Urinary bladder (tissue), 4 donors: Measurements from ENCODE around the gene GOLGA3. TPM values are rescaled to one million over a fixed set of nuclear protein-coding genes. Genes with fewer than 3 reads are reported as not detected.

Experiments
- DNase-seq: peaks from one replicate; pipeline ENCODE4 v3.0.0-alpha.2; 2015; ENCODE audit errors: extremely low spot score
- H3K27ac ChIP-seq: one replicate; pipeline ENCODE4 v1.5.1; 2013; ENCODE audit warnings: low read depth, mild to moderate bottlenecking, moderate library complexity
- H3K36me3 ChIP-seq: one replicate; pipeline ENCODE4 v1.6.1; 2013; ENCODE audit warnings: mild to moderate bottlenecking, moderate library complexity; ENCODE audit not compliant: insufficient read depth
- H3K4me1 ChIP-seq: one replicate; pipeline ENCODE4 v1.6.1; 2013; ENCODE audit warnings: mild to moderate bottlenecking, moderate library complexity; ENCODE audit not compliant: insufficient read depth
- H3K4me3 ChIP-seq: one replicate; pipeline ENCODE4 v1.5.1; 2013; ENCODE audit warnings: low read depth, low read length
- WGBS: extraction: QIAGEN DNeasy Blood & Tissue Kit; methylation state at CpG from one replicate; pipeline ENCODE4 v1.1.7; 2013; 5-methylcytosine and 5-hydroxymethylcytosine counted together
- polyA plus RNA-seq: library from polyadenylated mRNA; stranded (reverse); fragments of 200-250 nt; gene quantifications from one replicate; pipeline ENCODE4 v1.2.3, GENCODE V29; 2013
- small RNA-seq: library from RNA; depleted of rRNA; stranded (forward); fragments of <200 nt; gene quantifications from one replicate; pipeline ENCODE3, GENCODE V24; 2014
- total RNA-seq: library from RNA; depleted of rRNA; stranded (reverse); fragments of >200 nt; gene quantifications from one replicate; pipeline ENCODE4 v1.2.3, GENCODE V29; 2014
- donor health status: healthy with polysubstance abuse.
- donor health status: healthy.

The GOLGA3 gene
- total and polyA plus RNA-seq, 2 donors: 22.5 to 64.4 TPM

DNA sequence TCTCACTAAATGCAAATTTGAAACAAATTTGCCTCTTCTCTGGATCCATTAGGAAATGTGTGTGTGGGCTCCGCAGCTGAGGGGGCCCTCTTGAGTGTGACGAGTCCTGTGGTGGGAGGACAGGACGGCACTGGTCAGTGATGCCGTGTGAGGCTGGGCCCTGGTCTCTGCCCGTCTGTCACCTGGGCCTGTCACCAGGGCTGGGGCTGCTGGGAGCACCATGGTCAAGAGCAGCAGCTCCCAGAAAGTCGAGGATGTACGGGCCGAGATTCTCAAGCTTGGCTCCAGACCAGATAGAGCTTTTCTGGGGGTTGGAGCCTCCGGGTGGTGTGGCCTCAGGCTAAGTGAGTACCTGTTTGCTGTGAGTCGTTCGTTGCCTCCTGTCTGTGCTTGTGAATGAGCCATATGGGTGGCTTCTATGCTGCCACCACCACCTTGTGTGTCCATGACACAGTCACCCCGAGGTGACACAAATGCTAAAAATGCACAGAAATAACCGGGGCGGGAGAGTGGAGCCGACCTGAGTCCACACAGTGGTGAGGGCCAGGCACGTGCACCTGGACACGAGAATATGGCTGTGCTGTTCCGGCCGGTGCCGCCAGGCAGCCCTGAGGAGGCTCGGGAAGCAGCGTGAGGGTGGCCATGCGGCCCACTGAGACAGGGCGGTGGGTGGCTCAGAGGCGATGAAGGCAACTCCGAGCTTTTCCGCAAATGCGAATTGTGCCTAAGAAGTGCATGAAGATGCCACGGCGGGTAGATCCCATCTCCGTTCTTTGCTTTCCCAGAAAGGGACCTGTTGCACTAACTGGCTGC is 109.3 kb downstream of the GOLGA3 start:
- no peak for DNase-seq
- 92% methylated on average over 31 of the region's 31 CpGs for WGBS
- Histone ChIP-seq H3K27ac (no peak overlapping the region), H3K4me1 (no peaks in the 10 kb centered on the region), H3K36me3 (peaks cover 6% of the 10 kb centered on the region), H3K4me3 (no peak overlapping the region)

Small RNA genes within 50 kb of the gene (small RNA-seq; reads per million reads assigned to genes)
- gene RNA5SP379: not detected

Other genes starting within 250 kb of the GOLGA3 start
- gene LRCOL1, start 218.3 kb downstream of the GOLGA3 start, total RNA-seq: not detected
- 0.15 TPM for gene LRCOL1, start 218.3 kb downstream of the GOLGA3 start, polyA plus RNA-seq
- not detected for gene P2RX2, start 210.1 kb downstream of the GOLGA3 start, total RNA-seq
- gene P2RX2, start 210.1 kb downstream of the GOLGA3 start, polyA plus RNA-seq: 0.37 TPM
- gene POLE, start 141.5 kb downstream of the GOLGA3 start, total RNA-seq: 49.7 TPM
- 17.9 TPM for gene POLE, start 141.5 kb downstream of the GOLGA3 start, polyA plus RNA-seq
- gene PXMP2, start 141.3 kb downstream of the GOLGA3 start, total RNA-seq: 17.4 TPM
- gene PXMP2, start 141.3 kb downstream of the GOLGA3 start, polyA plus RNA-seq: 31.2 TPM
- 12.3 TPM for gene PGAM5, start 118.0 kb downstream of the GOLGA3 start, total RNA-seq
- gene PGAM5, start 118.0 kb downstream of the GOLGA3 start, polyA plus RNA-seq: 19.2 TPM
- 40.8 TPM for gene ANKLE2, start 67.0 kb downstream of the GOLGA3 start, total RNA-seq
- gene ANKLE2, start 67.0 kb downstream of the GOLGA3 start, polyA plus RNA-seq: 25.6 TPM
- 28.2 TPM for gene CHFR, start 58.7 kb upstream of the GOLGA3 start, total RNA-seq
- gene CHFR, start 58.7 kb upstream of the GOLGA3 start, polyA plus RNA-seq: 22.6 TPM
- 27.7 TPM for gene ZNF605, start 127.4 kb upstream of the GOLGA3 start, total RNA-seq
- 4.4 TPM for gene ZNF605, start 127.4 kb upstream of the GOLGA3 start, polyA plus RNA-seq
- 20.0 TPM for gene ZNF26, start 157.5 kb upstream of the GOLGA3 start, total RNA-seq
- 9.2 TPM for gene ZNF26, start 157.5 kb upstream of the GOLGA3 start, polyA plus RNA-seq
- 78.4 TPM for gene ZNF84, start 208.6 kb upstream of the GOLGA3 start, total RNA-seq
- gene ZNF84, start 208.6 kb upstream of the GOLGA3 start, polyA plus RNA-seq: 13.8 TPM